ENCODE measurements around the gene GHRL.
A peak's percentile ranks its signal among the peaks of the same experiment; 100 is the strongest.

GHRL gene

GRCh38 chr3:10292505-10293419, at the start of gene GHRL:
Gene GHRL, minus strand, starts transcription at chr3:10292947. Its CDS starts 2,767 bp downstream, at chr3:10290180.
- DNase-seq: peak; percentile 66

- no peak for DNase-seq
Measured at GRCh38 chr3:10341901-10342398, 49.2 kb upstream of the GHRL start.

GRCh38 chr3:10340476-10340875, 47.7 kb upstream of the GHRL start:
- DNase-seq: no peak

DNA sequence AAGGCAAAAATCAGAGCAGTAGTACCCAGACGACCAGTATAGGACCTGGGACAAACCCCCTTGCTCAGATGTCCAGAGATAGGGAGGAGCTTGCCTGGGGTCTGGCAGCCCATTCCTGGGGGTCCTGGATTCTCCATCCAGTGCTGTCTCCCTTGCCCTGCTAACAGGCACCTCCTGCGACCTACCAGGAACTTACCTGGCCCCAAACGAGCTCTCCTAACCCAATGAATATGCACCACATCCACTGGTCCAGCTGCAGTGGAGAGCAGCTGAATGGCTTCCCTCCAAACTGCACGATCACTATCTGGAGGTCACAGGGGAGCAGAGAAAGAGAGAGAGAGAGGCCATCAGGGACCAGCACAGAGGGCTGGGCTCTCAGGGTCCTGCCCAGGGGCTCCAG, 47.3 kb upstream of the GHRL start:
- DNase-seq: no peak

GRCh38 chr3:10339376-10339955, 46.7 kb upstream of the GHRL start:
- DNase-seq: no peak

DNA sequence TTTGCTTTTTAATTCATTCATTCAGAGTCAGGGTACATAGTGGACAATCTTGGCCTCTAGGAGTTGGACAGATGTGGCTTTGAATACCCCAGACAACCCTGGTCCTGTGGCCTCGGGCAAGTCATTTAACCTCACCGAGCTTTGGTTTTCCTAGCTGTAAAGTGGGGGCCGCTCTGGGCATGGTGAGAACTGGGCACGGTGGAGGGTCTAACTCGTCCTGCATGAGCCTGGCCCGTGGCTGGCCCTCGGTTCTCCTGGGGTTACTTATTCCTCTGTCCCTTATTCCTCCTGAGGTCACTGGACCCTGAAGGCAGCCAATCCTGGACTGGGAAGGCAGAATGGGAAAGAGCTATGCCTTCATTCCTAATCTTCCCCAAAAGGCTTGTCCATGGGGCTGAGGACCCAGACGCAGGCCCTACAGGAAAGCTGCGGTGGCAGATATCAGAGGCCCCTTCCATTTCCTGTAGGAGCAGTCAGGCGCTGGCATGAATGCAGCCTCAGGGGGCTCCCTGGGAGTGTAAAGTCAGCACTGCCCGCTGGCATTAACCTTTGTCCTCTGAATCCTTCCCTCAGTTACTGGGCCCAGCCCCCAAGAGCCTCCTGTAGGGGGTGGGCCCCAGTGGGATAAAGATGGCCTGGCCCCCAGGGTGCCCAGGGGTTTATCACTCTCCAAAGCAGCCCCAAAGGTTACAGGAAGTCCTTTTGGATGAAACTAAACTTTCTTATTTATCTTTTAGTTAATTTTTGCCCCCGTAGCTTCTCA, 46.0 kb upstream of the GHRL start:
- DNase-seq: no peak

- no peak for DNase-seq
Measured at GRCh38 chr3:10338164-10338470, 45.4 kb upstream of the GHRL start.

- DNase-seq: no peak
Measured at GRCh38 chr3:10337323-10338163, 44.8 kb upstream of the GHRL start.

GRCh38 chr3:10336761-10337160, 44.0 kb upstream of the GHRL start:
- no peak for DNase-seq

DNA sequence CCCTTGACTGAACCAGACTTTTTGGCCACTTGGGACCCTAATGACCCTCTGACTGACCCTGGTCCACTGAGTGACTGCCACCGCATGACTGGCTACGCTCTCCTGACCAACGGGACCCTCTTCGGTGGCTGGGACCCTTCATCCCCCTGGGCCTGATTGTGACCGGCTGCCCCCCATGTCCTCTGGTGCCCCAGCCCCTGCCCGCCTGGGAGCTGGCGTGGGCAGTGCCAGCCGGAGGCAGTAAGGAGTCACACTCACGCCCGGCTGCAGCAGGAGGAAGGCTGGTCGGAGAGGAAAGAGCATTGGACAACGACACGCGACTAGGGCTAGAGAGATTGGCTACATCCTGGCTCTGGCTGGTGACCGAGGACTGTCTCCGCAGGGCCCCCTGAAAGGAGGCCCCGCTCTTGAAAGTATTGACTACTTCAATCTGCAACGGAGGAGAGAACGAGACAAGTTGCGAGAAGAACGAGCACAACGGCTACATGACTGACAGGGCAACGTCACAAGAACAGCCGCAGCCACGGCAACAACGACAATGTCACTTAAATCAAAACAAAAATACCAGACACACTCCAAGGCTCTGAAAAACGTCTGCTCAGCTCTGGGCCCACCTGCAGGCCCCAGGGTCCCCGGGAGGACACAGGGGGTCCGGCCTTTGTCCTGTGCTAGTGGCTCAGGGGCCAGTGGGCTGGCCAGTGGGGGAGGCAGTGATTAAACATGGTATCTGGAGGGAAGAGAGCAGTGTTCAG, 43.3 kb upstream of the GHRL start:
- DNase-seq: no peak

DNA sequence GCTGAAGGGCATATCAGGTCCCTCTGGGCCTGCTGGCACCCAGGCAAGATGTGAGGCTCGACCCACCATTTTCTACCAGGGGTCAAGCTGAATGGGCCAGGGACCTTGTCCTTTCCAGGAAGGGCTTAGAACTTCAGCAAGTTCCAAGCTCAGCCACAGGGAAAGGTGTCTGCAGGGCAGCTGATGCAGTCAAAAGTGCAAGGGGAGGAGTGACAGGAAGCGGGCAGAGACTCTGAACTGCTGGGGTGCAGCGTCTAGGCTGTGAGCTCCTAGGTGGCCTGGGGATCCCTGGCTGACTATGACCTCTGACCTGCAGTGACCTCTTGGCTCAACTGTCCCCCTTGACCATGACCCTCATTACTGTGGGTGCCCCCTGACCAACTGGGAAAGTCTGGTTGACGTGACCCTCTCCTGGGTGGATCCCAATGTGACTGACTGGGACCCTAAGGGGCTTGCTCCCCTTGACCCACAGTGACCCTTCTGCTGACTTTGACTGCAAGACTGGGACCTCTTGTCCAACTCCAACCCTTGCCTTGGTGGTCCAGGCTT, 42.5 kb upstream of the GHRL start:
- DNase-seq: no peak

DNA sequence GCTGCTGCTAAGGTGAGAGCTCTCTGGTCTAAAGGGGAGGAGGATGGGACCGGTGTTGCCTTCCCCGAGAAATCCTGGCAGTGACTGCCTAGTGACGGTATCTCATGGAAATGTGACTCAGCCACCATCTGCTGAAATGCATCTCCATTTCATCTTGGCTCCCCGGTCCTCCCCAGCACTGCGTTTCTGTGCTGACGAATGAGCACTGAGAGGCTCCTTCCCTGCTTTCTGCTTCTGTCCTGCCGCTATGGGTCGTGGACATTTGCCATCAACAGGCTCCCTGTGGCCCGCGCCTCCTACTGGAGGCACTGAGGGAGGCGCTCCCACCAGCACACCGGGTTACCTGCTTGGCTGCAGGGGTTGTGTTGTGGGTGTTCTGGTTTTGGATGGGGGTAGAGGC, 41.7 kb upstream of the GHRL start:
- DNase-seq: no peak

DNA sequence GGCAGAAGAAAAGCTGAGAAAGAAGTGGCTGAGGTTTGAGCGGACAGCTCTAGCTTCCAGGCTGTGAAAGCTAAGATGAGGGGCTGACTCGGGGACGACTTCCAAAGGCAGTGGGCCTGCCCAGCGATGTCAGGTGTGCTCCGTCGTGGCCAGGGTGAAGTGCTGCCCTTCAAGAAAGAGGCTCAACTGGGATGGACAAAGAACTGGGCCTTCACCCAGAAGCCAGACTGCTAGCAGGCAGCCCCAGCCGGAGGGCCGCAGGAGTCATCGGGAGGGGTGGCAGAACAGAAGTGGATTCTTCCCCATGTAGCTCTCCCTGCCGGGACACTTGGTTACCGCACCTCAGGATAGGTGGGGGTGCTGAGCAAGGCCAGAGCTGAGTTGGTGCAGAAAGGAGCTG, 41.3 kb upstream of the GHRL start:
- DNase-seq: no peak

DNA sequence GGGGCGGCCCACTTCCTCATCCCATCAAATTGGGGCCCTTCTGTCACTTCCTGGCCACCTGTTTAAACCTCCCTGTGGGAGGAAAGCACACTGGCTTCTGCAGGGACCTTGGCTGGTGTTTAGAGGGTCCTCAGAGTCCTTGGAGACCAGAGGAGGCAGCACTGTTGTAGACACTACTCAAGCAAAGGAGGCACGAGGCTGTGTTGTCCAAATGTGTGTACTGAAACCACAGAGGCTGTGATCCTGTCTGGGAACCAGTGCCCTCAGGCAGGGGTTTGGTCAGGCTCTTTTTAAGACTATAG, 40.6 kb upstream of the GHRL start:
- no peak for DNase-seq

DNA sequence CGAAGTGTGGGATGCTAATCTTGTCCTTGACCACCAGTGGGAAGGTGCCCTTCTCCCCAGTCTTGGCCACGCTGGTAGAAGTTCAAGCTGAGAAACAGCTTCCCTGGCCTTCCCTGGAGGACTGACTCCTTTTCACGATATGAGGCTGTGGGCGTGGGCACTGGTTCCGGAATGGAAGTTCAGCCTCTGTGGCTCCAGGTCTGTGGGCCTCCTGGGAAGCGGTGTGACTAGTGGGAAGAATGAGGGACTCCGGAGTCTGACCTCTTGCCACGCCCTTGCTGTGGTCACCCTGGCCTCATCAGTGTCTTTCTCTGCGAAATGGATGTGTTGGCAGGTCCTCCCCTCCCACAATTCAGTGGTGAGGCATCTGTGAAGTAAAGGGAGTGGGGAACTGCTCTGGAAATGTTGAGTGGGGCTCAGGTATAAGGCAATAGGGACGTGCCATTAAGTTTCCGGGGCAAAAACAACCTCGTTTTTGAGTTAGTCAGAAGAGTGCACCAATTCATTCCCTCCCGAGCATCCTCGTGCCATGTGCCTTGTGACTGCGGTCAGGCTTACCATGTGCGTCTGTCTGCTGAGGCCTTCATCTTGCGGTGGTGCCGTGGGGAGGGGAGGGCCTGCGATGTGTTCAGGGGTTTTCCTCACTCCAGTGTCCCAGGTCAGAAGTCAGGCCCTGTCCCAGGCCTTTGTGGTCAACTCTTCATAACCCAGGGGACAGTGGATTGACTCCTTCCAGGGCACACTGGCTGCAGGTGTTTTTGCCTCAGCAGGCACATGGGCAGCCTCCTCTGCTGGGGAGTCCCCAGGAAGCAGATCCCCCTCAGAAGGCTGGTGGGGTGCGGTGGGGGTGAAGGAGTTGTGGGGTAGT, 40.0 kb upstream of the GHRL start:
- no peak for DNase-seq

DNA sequence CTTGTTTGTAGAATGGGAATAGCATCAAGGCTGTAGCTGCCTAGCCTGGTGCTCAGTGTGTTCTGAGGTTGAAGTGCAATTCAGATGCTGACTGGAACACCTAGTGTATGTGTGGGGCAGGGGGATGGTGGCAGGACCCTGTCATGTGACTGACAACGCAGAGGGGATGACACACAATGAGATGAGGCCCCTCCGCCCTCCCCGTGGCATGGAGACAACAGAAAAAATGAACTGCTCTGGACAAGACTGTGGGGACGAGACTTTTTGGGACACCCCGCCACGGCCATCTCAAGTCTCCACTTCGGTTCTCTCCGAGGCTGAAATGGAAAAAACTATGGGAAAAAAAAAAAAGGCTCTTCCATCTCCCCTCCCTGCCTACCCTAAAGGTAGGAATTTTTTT, 38.6 kb upstream of the GHRL start:
- DNase-seq: no peak

GRCh38 chr3:10330319-10330718, 37.6 kb upstream of the GHRL start:
- no peak for DNase-seq

DNA sequence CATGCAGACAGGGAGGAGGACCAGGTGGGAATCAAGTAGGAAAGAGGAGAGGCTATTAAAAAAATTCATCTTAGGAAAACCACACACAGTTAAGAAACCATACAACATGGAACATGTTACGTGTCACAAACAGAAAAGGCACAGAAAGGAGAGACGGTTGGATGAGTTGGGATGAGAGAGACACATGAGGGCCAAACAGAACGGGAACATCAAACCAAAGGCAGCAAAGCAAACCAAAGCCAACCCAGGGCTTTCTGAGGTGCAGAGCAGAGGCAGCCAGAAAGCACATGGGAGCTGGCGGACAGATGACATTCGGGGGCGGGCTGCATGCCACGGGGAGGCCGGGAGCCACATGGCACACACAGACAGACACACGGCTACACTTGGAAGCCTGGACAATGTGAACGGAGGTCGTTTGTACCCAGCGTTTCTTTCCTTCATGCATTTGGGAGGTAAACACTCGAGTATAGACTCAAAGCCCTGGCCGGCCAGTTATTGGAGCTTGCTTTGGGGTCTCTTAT, 36.8 kb upstream of the GHRL start:
- DNase-seq: no peak

DNA sequence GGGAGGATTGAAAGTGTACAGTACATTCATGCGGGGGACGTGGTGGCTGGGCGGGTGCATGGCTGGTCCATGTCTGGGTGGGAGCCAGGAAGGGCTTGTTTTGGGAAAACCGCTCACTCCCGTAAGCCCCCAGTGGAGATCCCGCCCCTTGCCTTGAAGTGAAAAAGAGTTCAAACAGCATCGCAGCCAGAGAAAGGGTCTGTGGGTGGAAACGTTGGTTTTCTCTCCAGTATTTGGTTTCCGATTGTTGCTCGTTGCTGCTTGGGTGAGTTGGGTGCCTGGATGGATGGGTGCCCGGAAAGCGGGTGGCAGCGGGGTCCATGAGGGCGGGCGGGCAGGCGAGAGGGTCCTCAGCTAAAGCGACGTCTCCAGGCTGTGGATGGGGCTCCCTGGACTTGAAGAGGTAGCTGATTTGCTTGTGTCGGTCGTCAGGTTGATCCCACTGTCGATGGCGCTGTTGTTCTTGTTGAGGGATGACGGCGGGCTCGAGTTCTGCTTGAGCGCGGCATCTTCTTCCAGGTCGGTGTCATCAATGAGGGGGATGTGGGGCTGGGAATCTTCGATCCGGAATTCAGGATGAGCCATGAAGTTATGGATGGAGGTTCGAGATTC, 35.8 kb upstream of the GHRL start:
- no peak for DNase-seq

- DNase-seq: no peak
Measured at GRCh38 chr3:10327592-10327991, 34.8 kb upstream of the GHRL start.

Data from CD4-positive, alpha-beta T cell treated with Interferon gamma for 1 hour (primary cell).